Testis (tissue), 3 donors: ENCODE data around the gene GABBR2. TPM values are rescaled to one million over a fixed set of nuclear protein-coding genes. Genes with fewer than 3 reads are reported as not detected.

Experiments
- DNase-seq: peaks from one replicate; pipeline ENCODE4 v3.0.0-alpha.2; 2019
- H3K27ac ChIP-seq, 2 donors: fragments of 200-600 bp; sonication (generic); one replicate each; pipeline ENCODE4 v1.5.1; 2019
- H3K27me3 ChIP-seq: fragments of 200-600 bp; sonication (generic); one replicate; pipeline ENCODE4 v1.5.1; 2019
- H3K36me3 ChIP-seq: fragments of 200-600 bp; sonication (generic); one replicate; pipeline ENCODE4 v1.5.1; 2017; ENCODE audit warnings: low read depth; ENCODE audit errors: missing control alignments
- H3K4me1 ChIP-seq: fragments of 200-600 bp; sonication (generic); one replicate; pipeline ENCODE4 v1.5.1; 2019
- H3K4me3 ChIP-seq, 2 donors: fragments of 200-600 bp; sonication (generic); one replicate each; pipeline ENCODE4 v1.5.1; 2017 to 2019
- H3K9me3 ChIP-seq: fragments of 200-600 bp; sonication (generic); one replicate; pipeline ENCODE4 v1.5.1; 2017
- POLR2A ChIP-seq: fragments of 450-650 bp; IDR thresholded peaks from one replicate; pipeline ENCODE4 v1.6.1; 2017; ENCODE audit warnings: antibody characterized with exemption, mild to moderate bottlenecking, moderate library complexity
- WGBS, 2 donors: methylation state at CpG; one replicate each; pipeline ENCODE4 v1.1.5; 2018; 5-methylcytosine and 5-hydroxymethylcytosine counted together
- intact Hi-C: fragments of 100-400 bp; cut with DNase I; formaldehyde crosslinking; loops from one replicate; pipeline ENCODE4 v1.15.1; 2023; ENCODE audit warnings: low total_unique reads
- polyA plus RNA-seq: library from polyadenylated mRNA; stranded (reverse); fragments of 350-450 nt; fragmentation: Illumina TruSeq; extraction: RNeasy Lipid Tissue Mini Kit (QIAGEN cat#74804); gene quantifications from one replicate; pipeline ENCODE4 v1.2.3, GENCODE V29; 2014; ENCODE audit warnings: low read depth, low replicate concordance; ENCODE audit not compliant: insufficient read depth
- total RNA-seq, 2 donors: library from RNA; depleted of rRNA; stranded (reverse); fragments of >200 nt; gene quantifications; one replicate each; pipeline ENCODE4 v1.2.3, GENCODE V29; 2016
- TF ChIP-seq, protein P1 (sequence below), 3 experiments: fragments of 450-650 bp in 2 of 3; fragments of 200-600 bp in 1 of 3; sonication (generic) in 1 of 3; IDR thresholded peaks; one replicate each; pipeline ENCODE4 v1.5.1; 2016 to 2019; ENCODE audit warnings: antibody characterized with exemption in 3 of 3, mild to moderate bottlenecking in 2 of 3, moderate library complexity in 1 of 3

Gene GABBR2
- total and polyA plus RNA-seq, 3 donors from 2014 or later, result 3.0 to 8.1 (median 6.9) TPM

GRCh38 chr9:98506422-98507054 is 202.2 kb downstream of the GABBR2 start:
- Histone ChIP-seq H3K27me3 (no peaks in the 10 kb centered on the region), H3K9me3 (no peaks in the 10 kb centered on the region), H3K36me3 (no peaks in the 10 kb centered on the region), H3K4me3 (no peak overlapping the region), H3K27ac (no peak overlapping the region), H3K4me1 (no peaks in the 10 kb centered on the region)
- WGBS, 2 donors, result 78 to 96% methylated on average over 4 to 6 of the region's 6 CpGs
- intact Hi-C loops, result no loop called here
- no peak for TF ChIP-seq POLR2A
- TF ChIP-seq, protein P1, sequence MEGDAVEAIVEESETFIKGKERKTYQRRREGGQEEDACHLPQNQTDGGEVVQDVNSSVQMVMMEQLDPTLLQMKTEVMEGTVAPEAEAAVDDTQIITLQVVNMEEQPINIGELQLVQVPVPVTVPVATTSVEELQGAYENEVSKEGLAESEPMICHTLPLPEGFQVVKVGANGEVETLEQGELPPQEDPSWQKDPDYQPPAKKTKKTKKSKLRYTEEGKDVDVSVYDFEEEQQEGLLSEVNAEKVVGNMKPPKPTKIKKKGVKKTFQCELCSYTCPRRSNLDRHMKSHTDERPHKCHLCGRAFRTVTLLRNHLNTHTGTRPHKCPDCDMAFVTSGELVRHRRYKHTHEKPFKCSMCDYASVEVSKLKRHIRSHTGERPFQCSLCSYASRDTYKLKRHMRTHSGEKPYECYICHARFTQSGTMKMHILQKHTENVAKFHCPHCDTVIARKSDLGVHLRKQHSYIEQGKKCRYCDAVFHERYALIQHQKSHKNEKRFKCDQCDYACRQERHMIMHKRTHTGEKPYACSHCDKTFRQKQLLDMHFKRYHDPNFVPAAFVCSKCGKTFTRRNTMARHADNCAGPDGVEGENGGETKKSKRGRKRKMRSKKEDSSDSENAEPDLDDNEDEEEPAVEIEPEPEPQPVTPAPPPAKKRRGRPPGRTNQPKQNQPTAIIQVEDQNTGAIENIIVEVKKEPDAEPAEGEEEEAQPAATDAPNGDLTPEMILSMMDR (IDR thresholded peaks at IDR 0.05), result no peak
- no peak for DNase-seq

DNA sequence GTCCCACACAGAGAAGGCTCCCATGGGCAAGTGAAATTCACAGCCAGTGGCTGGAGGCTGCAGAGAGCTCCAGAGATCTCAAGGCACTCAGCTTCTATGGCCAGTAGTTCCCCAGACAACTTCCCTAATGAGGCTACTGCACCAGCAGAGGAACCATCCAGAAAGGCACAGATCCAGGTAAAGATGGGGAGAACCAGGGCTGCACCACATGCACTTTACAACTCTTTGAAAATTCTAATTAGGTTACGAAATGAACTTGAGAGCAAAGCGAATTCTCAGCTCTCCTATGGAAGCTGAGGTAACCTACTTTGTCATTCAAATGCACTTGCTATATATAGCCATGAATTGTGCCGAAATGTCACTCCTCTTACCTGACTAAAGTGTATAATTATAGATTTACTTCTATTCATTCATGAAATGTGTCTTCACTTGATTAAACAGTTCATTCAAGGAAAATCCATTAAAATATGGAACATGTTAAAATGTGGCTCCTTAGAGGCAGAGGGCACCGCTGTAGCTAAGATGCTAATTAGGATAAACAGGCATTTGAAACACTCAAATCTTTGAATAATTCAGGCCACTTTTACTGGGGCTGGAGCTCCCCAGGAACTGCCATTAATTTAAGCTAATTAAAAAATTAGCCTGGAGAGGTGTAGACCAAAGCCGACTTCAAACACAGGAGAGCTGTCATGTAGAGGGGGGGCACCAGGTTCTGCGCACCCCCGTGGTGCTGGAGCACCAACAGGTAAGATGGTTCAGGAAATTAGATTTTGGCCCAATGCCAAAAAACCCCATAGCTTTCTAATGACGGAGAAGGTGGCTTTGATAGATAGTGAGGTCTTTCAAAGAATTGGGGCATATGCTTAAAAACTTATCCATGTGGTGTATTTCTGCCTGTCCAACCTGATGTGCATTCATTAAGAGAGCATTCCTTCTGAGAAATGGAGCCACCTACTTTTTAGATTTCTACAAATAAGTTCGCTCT is 204.1 kb downstream of the GABBR2 start:
- Histone ChIP-seq H3K36me3 (no peaks in the 10 kb centered on the region), H3K27me3 (no peaks in the 10 kb centered on the region), H3K9me3 (no peaks in the 10 kb centered on the region), H3K4me1 (no peaks in the 10 kb centered on the region), H3K4me3 (no peak overlapping the region), H3K27ac (no peak overlapping the region)
- 84% methylated on average over 9 of the region's 9 CpGs for WGBS, 2 donors
- TF ChIP-seq, protein P1 (IDR thresholded peaks at IDR 0.05), result no peak
- TF ChIP-seq POLR2A, result no peak
- intact Hi-C loops, result no loop called here
- no peak for DNase-seq

- TF ChIP-seq, protein P1 (IDR thresholded peaks at IDR 0.05), result no peak
- TF ChIP-seq POLR2A, result no peak
- H3K27ac ChIP-seq, result no peak overlapping the region
- WGBS, 2 donors, result 65 to 85% methylated on average over 2 of the region's 2 CpGs
- no peaks in the 10 kb centered on the region for H3K4me1 ChIP-seq
- intact Hi-C loops, result no loop called here
- no peak overlapping the region for H3K4me3 ChIP-seq
- H3K27me3 ChIP-seq, result no peaks in the 10 kb centered on the region
- H3K36me3 ChIP-seq, result no peaks in the 10 kb centered on the region
- DNase-seq, result no peak
- H3K9me3 ChIP-seq, result no peaks in the 10 kb centered on the region
Observed at GRCh38 chr9:98503867-98504266, 204.9 kb downstream of the GABBR2 start.

DNA sequence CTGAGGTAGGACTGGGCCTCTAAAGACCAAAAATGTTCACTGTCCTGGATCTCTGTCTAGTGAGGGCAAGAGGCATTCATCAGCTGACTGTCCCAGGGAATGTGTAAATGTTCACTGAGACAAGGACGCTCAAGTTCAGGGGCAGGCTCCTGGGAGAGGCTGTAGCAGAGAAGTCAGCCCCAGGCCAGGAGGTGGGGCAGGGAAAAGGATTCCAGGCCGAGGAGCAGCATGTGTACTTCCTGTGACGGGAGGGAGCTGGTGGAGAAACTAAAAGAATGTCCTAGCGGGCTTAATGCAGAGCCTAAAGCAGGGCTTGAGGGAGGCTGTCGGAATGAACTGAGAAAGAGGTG is 205.8 kb downstream of the GABBR2 start:
- H3K4me1 ChIP-seq, result no peaks in the 10 kb centered on the region
- no peak overlapping the region for H3K27ac ChIP-seq
- no peaks in the 10 kb centered on the region for H3K27me3 ChIP-seq
- TF ChIP-seq POLR2A, result no peak
- TF ChIP-seq, protein P1 (IDR thresholded peaks at IDR 0.05), result no peak
- no peaks in the 10 kb centered on the region for H3K36me3 ChIP-seq
- intact Hi-C loops, result no loop called here
- peak; percentile 30 for DNase-seq
- WGBS, 2 donors, result 48 to 49% methylated on average over 5 of the region's 5 CpGs
- no peaks in the 10 kb centered on the region for H3K9me3 ChIP-seq
- H3K4me3 ChIP-seq, result no peak overlapping the region
